ENCODE measurements around the gene NHERF1. TPM values are rescaled to one million over a fixed set of nuclear protein-coding genes. Genes with fewer than 3 reads are reported as not detected.

Gene NHERF1
- total and polyA plus RNA-seq, 9 of the 15 experiments (the other 6 are each of a cell fraction or from before 2014, with no cell fraction given): 11.4 to 79.9 (median 36.9) TPM

DNA sequence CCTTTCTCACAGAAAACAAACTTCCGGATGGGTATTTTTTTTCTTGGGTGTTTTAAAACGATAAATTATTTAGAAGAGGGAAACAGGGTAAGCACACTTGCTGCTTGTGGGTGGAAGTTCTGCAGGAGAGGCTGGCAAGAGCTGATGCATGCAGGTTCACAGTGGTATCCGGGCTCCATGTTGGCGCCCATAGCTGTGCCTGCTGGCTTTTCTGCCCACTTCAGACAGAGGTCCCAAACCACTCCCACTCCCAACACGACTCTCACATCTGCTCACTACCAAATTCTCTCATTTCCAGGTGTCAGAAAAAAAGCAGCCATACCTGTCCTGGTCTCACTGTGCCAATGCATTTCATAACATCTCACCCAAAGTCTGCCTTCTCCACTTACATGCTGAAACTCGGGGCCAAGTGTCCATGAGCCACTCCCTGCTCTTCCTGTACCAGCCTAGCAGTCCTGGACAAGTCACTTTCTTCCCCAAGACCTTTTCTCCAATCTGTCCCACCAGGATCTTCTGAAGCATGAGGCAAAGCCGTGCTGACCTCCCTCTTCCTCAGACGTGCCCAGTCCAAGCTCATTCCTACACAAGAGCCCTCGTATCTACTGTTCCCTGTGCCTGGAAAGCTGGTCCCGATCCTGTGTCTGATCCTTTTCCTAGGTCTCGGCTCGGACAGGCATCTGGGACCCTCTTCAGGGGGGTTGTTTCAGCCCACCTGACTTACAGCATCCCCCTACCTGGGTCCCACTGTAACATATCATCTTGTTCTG lies 37.2 kb upstream of the NHERF1 start:
- in situ Hi-C loops (cut with MboI): no loop called here
- Histone ChIP-seq H3K79me2 (ENCODE audit: control insufficient read depth, insufficient read depth, low read length) (no peaks in the 10 kb centered on the region), H3K9me1 (ENCODE audit: control insufficient read depth, insufficient read depth, low read length) (no peaks in the 10 kb centered on the region), H3K27ac (ENCODE audit: extremely low read depth, low read depth, low read length) (no peak overlapping the region), H3K4me2 (ENCODE audit: insufficient read depth, low read length) (no peak overlapping the region), H2AFZ (ENCODE audit: low read depth, low read length) (no peak overlapping the region), H3K4me1 (replicated peaks in 1 of 2; ENCODE audit: control insufficient read depth in 2 of 2, insufficient read depth in 2 of 2, low read length in 2 of 2) (peaks cover 0 to 6% of the 10 kb centered on the region in 2 experiments; a peak in 3 of 5 replicates), H3K36me3 (ENCODE audit: control insufficient read depth, insufficient read depth, low read length) (no peaks in the 10 kb centered on the region), H3K9ac (ENCODE audit: insufficient read depth in 1 of 2, low read depth in 2 of 2, low read length in 2 of 2) (no peak overlapping the region), H3K4me3 (no peak overlapping the region), H3K27me3 (ENCODE audit: control insufficient read depth in 2 of 2, insufficient read depth in 2 of 2, low read length in 2 of 2) (peaks cover 5 to 29% of the 10 kb centered on the region in 2 experiments; a peak in 4 of 5 replicates), H4K20me1 (replicated peaks; ENCODE audit: control insufficient read depth, insufficient read depth, low read length) (peaks cover 8% of the 10 kb centered on the region), H3K9me3 (replicated peaks; ENCODE audit: control insufficient read depth, insufficient read depth, low read depth, low read length) (no peaks in the 10 kb centered on the region)
- intact Hi-C loops (cut with micrococcal nuclease): no loop called here
- FAIRE-seq (no peak), DNase-seq (ENCODE audit: extremely low read depth in 1 of 4, low spot score in 3 of 4) (no peak), ATAC-seq (no peak)
- CTCF ChIA-PET (ENCODE audit: low intra/inter-chr PET ratio): no interaction called here
- BruUV-seq (replicated peaks): no TSS peak
- POLR2A ChIA-PET: interaction anchor here (0.6 kb wide), 1 partner anchor 9 kb away, joined by 4 read pairs; no protein-coding TSS in a partner anchor
- TF ChIP-seq ZNF165 (CRISPR knock-in tag; IDR thresholded peaks at IDR 0.05; ENCODE audit: borderline replicate concordance) (no peak), EGR1 (conservative IDR thresholded peaks at IDR 0.05) (no peak), MXI1 (IDR thresholded peaks at IDR 0.05; ENCODE audit: low read depth, low read length) (no peak)
- 0% methylated on average over 12 of the region's 12 CpGs for WGBS (ENCODE audit: insufficient coverage, low coverage, missing lambda C conversion rate)

- no peak overlapping the region for H3K9ac ChIP-seq (ENCODE audit: insufficient read depth in 1 of 2, low read depth in 2 of 2, low read length in 2 of 2)
- no peaks in the 10 kb centered on the region for H3K9me1 ChIP-seq (ENCODE audit: control insufficient read depth, insufficient read depth, low read length)
- no peaks in the 10 kb centered on the region for H3K36me3 ChIP-seq (ENCODE audit: control insufficient read depth, insufficient read depth, low read length)
- H3K9me3 ChIP-seq (replicated peaks; ENCODE audit: control insufficient read depth, insufficient read depth, low read depth, low read length): no peaks in the 10 kb centered on the region
- no peak for TF ChIP-seq EP400 (IDR thresholded peaks at IDR 0.05)
- no peak for TF ChIP-seq ZNF134 (CRISPR knock-in tag; conservative IDR thresholded peaks at IDR 0.05)
- TF ChIP-seq SREBF2 (CRISPR knock-in tag; IDR thresholded peaks at IDR 0.05): no peak
- no peak for TF ChIP-seq ZKSCAN1 (IDR thresholded peaks at IDR 0.05; ENCODE audit: low read depth, low read length)
- TF ChIP-seq ELF2 (CRISPR knock-in tag; IDR thresholded peaks at IDR 0.05): no peak
- TF ChIP-seq, protein P1, sequence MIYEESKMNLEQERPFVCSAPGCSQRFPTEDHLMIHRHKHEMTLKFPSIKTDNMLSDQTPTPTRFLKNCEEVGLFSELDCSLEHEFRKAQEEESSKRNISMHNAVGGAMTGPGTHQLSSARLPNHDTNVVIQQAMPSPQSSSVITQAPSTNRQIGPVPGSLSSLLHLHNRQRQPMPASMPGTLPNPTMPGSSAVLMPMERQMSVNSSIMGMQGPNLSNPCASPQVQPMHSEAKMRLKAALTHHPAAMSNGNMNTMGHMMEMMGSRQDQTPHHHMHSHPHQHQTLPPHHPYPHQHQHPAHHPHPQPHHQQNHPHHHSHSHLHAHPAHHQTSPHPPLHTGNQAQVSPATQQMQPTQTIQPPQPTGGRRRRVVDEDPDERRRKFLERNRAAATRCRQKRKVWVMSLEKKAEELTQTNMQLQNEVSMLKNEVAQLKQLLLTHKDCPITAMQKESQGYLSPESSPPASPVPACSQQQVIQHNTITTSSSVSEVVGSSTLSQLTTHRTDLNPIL (CRISPR knock-in tag; IDR thresholded peaks at IDR 0.05): no peak
- no TSS peak for BruUV-seq (replicated peaks)
- intact Hi-C loops (cut with micrococcal nuclease) (no loop called here), in situ Hi-C loops (cut with MboI) (no loop called here)
- peaks cover 8% of the 10 kb centered on the region for H4K20me1 ChIP-seq (replicated peaks; ENCODE audit: control insufficient read depth, insufficient read depth, low read length)
- no peak for FAIRE-seq
- no peak overlapping the region for H3K4me2 ChIP-seq (ENCODE audit: insufficient read depth, low read length)
- no peak overlapping the region for H3K27ac ChIP-seq (ENCODE audit: extremely low read depth, low read depth, low read length)
- ChIA-PET POLR2A (no interaction called here), CTCF (ENCODE audit: low intra/inter-chr PET ratio) (no interaction called here)
- H2AFZ ChIP-seq (ENCODE audit: low read depth, low read length): no peak overlapping the region
- WGBS (ENCODE audit: insufficient coverage, low coverage, missing lambda C conversion rate): 3% methylated on average over 7 of the region's 7 CpGs
- peaks cover 0 to 6% of the 10 kb centered on the region in 2 experiments; a peak in 3 of 5 replicates for H3K4me1 ChIP-seq (replicated peaks in 1 of 2; ENCODE audit: control insufficient read depth in 2 of 2, insufficient read depth in 2 of 2, low read length in 2 of 2)
- DNase-seq (ENCODE audit: extremely low read depth in 1 of 4, low spot score in 3 of 4): no peak
- H3K4me3 ChIP-seq: no peak overlapping the region
- H3K27me3 ChIP-seq (ENCODE audit: control insufficient read depth in 2 of 2, insufficient read depth in 2 of 2, low read length in 2 of 2): peaks cover 5 to 32% of the 10 kb centered on the region in 2 experiments; a peak in 4 of 5 replicates
- H3K79me2 ChIP-seq (ENCODE audit: control insufficient read depth, insufficient read depth, low read length): no peaks in the 10 kb centered on the region
- ATAC-seq: no peak
These were observed 36.1 kb upstream of the NHERF1 start for GRCh38 chr17:74712301-74712700.
